AG04449 (cell line): Measurements from ENCODE around the gene NOS1AP.

Experiments
- CTCF ChIA-PET: fragments of 350-600 bp; formaldehyde crosslinking; extraction: SDS; loops from one replicate; lab custom pipeline; 2021; ENCODE audit warnings: antibody characterized with exemption; lab: Yijun Ruan, JAX
- POLR2A ChIA-PET: fragments of 400-600, 350-600 bp; formaldehyde crosslinking; extraction: SDS; loops from one replicate; lab custom pipeline; 2020; ENCODE audit warnings: antibody characterized with exemption, inconsistent platforms; lab: Yijun Ruan, JAX
- DNase-seq: peaks from one replicate; pipeline ENCODE4 v3.0.0-alpha.2; 2010; ENCODE audit warnings: low read depth, low spot score
- H3K4me3 ChIP-seq: 2 replicates; pipeline ENCODE4 v1.5.1; 2011; ENCODE audit warnings: low read depth, mild to moderate bottlenecking, control low read depth, low read length
- TF ChIP-seq, protein P1 (sequence below): IDR thresholded peaks from one replicate; pipeline ENCODE4 v1.5.1; 2011; ENCODE audit warnings: mild to moderate bottlenecking, moderate library complexity, low read length, control low read depth, inconsistent platforms; ENCODE audit not compliant: insufficient read depth; ENCODE audit errors: missing control alignments

NOS1AP gene

DNA sequence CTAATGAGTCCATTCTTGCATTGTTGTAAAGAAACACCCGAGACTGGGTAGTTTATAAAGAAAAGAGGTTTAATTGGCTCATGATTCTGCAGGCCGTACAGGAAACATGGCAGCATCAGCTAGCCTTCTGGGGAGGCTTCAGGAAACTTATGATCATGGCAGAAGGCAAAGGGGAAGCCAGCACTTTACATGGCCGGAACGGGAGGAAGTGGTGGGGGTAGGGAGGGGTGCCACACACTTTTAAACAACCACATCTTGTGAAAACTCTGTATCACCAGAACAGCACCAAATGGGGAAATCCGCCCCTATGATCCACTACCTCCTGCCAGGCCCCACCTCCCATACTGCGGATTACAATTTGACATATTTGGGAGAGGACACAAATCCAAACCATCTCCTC, 43.9 kb downstream of the NOS1AP start:
- DNase-seq: no peak
- no peak overlapping the region for H3K4me3 ChIP-seq
- ChIA-PET POLR2A (no interaction called here), CTCF (no interaction called here)
- TF ChIP-seq, protein P1, sequence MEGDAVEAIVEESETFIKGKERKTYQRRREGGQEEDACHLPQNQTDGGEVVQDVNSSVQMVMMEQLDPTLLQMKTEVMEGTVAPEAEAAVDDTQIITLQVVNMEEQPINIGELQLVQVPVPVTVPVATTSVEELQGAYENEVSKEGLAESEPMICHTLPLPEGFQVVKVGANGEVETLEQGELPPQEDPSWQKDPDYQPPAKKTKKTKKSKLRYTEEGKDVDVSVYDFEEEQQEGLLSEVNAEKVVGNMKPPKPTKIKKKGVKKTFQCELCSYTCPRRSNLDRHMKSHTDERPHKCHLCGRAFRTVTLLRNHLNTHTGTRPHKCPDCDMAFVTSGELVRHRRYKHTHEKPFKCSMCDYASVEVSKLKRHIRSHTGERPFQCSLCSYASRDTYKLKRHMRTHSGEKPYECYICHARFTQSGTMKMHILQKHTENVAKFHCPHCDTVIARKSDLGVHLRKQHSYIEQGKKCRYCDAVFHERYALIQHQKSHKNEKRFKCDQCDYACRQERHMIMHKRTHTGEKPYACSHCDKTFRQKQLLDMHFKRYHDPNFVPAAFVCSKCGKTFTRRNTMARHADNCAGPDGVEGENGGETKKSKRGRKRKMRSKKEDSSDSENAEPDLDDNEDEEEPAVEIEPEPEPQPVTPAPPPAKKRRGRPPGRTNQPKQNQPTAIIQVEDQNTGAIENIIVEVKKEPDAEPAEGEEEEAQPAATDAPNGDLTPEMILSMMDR: no peak

DNA sequence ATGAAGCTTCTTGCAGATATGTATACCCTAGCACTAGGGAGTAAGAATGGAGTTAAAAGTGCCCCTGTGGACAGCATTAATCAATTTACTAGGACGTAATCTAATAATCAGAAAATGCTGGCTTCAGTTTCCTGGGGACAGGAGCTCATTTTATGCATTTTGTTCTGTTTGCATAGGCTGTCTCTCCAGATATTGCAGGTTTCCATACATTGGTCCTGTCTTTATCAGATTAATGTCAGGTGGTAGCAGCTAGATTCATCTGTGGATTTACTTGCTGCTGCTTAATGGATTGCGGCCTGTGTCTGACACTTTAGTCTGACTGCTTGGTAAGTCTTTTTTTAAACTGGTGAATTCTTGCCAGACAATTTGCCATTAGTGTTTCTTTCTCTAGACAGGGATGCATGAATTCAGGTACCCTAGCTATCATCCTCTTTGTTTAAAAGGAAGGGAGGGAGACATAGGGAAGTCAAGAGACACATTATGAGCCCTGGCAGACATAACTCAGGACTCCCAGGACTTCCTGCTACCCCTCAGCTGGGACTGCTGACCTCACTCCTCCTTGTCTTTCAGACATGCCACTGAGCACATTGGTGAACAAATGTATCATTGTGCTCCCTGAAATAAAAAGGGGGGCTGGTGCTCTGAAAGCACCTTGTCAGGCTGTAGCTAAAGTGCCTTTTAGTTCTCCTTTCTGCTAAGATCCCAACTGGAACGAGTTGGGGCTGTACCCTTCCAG, 47.7 kb downstream of the NOS1AP start:
- ChIA-PET POLR2A (no interaction called here), CTCF (no interaction called here)
- TF ChIP-seq, protein P1: no peak
- DNase-seq: no peak
- no peak overlapping the region for H3K4me3 ChIP-seq

DNA sequence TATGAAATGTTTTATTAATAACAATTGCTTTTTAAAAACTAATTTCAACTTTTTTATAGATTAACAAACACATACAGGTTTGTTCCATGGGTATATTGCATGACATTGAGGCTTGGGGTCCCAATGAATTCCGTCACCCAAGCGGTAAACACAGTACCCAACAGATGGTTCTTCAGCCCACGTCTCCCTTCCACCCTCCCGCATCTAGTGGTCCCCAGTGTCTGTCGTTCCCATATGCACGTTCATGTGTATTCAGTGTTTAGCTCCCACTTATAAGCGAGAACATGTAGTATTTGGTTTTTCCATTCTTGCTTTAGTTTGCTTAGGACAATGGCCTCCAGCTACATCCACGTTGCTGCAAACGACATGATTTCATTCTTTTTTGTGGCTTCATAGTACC, 48.6 kb downstream of the NOS1AP start:
- CTCF ChIA-PET: no interaction called here
- H3K4me3 ChIP-seq: no peak overlapping the region
- POLR2A ChIA-PET: no interaction called here
- TF ChIP-seq, protein P1: no peak
- no peak for DNase-seq

DNA sequence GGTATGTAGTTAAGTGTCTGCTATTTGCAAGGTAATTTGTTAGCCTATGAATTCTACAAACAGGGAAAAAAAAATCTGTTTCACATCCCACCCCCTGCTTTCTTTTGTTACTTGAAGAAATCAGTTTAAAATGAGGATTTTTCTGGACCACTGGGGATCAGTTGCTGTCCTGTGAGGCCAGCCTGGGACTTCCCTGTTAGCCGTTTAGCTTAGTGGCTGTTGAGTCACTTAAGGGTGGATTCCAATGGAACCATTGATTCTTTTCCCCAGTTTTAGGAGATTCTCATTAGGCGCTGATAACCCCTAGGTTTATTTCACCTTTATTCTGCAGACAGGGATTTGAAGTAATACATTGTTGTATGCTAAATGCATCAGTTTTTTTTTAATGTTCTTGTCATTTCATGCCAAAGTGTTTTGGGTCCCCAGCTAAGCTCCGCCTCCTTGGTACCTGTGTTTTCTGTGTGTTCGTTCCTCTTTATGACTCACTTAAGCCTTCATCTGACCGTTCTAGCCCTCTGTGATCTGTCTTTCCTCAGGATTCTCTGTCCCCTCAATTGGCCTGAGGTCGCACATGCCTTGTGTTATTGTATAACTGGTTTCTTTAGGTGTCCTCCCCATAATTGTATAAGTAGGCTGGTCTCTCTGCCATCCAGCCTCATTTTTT, 59.3 kb downstream of the NOS1AP start:
- POLR2A ChIA-PET: no interaction called here
- TF ChIP-seq, protein P1: no peak
- H3K4me3 ChIP-seq: no peak overlapping the region
- CTCF ChIA-PET: no interaction called here
- DNase-seq: no peak

DNA sequence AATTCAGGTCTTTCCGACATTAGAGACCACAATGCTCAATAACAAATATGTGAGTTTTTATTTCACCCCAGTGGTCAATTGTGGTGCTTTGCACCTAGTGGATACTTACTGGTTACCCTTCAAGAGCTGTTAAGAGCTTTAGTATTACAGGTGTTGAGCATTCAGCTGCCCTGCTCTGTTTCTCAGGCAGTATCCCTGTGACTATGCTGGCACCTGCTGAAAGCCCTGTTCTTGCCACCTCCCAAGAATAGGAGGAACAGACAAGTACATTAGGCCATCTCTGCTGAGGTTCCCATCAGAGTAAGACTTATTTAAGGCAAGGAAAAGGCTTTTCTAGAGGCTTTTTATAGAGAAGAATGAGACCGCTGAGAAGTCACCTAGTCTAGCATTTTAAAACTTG, 60.8 kb downstream of the NOS1AP start:
- no peak overlapping the region for H3K4me3 ChIP-seq
- TF ChIP-seq, protein P1: no peak
- DNase-seq: no peak
- POLR2A ChIA-PET: no interaction called here
- CTCF ChIA-PET: no interaction called here
